Islet of Langerhans (tissue), 1 donor: Measurements from ENCODE around the gene HSF4.

ENCODE experiments used
- FAIRE-seq: peaks from one replicate; lab custom pipeline; 2011; peaks lifted over from hg19 to GRCh38; lab: Jason Lieb, UNC

HSF4 gene

GRCh38 chr16:67150047-67150832, 14.3 kb upstream of the HSF4 start:
- FAIRE-seq, result no peak

- no peak for FAIRE-seq
Measured at GRCh38 chr16:67150833-67151396, 13.6 kb upstream of the HSF4 start, which contains the start of gene B3GNT9. B3GNT9 (minus strand) TSS chr16:67150998; CDS start chr16:67150485, 513 bp downstream.

- no peak for FAIRE-seq
Measured at GRCh38 chr16:67151431-67152097, 13.0 kb upstream of the HSF4 start.

DNA sequence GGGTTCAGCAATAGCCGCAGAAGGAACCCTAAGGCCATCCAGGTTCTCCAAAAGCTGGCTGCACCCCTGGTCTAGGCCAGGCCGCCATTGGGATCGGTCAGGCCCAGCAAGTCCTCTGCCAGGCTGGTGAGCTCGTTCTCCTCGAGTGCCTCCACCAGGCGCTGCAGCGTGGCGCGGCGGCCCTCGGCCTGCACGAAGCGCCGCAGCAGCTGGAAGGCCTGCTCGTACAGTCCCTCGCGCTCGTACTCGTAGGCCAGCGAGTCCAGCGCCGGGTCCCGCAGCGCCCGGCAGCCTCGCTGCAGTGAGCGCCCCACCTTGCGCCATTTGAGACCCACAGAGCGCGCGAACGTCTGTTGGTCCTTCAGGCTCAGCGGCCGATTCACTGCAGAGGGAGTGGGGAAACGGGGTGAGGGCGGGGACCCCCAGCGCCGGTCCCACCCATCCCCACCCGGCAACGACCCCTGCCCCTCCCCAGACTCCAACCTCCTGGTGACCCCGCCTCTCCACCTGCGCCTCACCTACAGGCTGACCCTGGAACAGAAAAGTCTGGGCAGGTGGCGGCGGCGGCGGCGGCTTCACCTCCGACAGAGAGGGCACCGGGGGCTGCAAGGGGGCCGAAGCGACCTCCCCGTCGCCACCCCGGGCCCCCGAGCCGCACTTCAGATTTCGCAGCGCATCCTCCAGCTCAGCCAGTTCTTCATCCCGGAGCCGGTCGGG, 9.8 kb upstream of the HSF4 start:
- no peak for FAIRE-seq

- no peak for FAIRE-seq
Measured at GRCh38 chr16:67155295-67156142, 9.0 kb upstream of the HSF4 start.

DNA sequence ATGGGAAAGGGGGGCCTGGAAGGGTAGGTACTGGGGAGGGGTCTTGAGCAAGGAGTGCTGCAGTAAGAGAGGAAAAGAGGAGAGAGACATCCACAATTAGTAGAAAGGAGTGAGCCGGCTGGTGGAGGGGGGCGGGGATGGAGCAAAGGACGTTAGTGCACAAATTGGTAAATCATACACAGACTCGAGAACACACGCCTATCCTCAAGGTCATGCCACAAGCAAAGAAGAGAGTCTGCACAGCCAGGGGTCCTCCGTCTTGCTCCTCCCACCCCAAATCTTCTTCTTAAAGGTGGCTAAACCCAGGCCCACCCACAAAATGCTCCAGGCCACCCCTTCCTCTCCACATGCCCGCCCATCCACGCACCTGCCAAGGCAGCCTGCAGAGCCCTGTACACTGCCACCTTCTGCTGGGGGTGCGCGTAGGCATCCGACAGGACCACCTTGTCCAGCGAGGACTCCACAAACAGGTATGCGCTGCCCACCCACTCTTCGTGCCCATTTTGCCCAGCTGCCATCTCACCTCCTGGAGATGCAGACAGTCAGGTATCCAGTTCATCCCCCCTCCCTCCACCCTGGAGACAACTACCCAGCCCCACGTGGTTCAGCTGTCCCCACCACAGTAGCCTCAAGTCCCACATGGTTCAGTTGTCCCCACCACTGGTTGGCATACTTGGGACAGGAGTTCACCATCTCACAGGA, 8.3 kb upstream of the HSF4 start:
- FAIRE-seq, result no peak

DNA sequence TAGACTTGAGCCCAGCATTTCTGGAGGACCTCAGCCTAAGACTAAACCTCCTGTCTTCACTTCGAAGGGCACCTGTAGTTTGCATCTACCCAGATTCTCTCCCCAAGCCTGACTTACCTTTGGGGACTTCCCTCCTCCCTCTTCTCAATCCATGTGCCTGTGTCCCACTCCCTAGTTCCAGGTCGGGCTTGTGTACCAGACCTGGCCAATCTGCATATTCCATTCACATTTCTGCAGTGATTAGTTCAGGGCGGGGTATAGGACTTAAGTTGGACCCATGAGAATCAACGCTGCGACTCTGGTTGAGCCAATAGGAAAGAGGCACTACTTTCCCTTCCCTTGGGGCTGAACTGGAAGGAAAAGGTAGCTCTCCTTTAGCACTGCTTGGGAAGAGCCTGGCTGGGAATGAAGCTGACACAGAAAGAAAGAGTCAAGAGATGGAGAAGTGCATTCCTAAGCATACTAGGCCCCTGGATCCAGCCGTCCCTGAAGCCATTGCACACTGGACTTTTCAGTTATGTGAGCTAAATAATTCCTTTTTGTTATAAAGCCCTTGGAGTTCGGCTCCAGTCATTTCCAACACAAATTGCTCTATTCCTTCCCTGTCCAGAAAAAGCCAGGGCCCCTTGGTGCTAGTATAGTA, 7.3 kb upstream of the HSF4 start:
- FAIRE-seq, result no peak

DNA sequence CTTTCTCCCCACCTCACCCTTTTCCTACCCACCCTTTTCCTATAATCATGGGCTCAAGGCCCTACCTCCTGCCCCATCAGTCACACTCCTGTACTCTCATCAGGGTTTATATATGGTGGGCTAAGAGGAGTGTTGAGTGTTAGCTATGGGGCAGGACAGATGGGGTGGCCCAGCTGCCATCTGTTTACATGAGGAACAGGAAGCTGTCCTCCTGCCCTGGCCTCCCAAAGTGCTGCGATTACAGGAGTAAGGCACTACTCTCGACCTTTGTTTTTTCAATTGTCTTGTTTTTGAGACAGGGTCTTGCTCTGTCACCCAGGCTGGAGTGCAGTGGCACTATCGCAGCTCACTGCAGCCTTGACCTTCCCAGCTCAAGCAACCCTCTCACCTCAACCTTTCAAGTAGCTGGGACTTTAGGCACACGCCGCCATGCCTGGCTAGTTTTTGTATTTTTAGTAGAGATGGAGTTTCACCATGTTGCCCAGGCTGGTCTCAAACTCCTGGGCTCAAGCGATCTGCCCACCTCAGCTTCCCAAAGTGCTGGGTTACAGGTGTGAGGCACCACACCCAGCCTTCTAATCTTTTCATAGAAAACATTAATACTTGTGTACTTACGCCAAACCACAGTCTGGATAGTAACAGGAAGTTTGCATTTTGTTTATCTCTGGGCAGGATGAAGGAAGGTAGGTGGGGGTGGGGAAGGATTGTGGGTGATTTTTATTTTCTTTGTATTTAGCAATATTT, 6.5 kb upstream of the HSF4 start:
- no peak for FAIRE-seq

GRCh38 chr16:67158637-67159600, 5.6 kb upstream of the HSF4 start:
- no peak for FAIRE-seq

GRCh38 chr16:67161595-67162058, 2.9 kb upstream of the HSF4 start:
- FAIRE-seq, result no peak

DNA sequence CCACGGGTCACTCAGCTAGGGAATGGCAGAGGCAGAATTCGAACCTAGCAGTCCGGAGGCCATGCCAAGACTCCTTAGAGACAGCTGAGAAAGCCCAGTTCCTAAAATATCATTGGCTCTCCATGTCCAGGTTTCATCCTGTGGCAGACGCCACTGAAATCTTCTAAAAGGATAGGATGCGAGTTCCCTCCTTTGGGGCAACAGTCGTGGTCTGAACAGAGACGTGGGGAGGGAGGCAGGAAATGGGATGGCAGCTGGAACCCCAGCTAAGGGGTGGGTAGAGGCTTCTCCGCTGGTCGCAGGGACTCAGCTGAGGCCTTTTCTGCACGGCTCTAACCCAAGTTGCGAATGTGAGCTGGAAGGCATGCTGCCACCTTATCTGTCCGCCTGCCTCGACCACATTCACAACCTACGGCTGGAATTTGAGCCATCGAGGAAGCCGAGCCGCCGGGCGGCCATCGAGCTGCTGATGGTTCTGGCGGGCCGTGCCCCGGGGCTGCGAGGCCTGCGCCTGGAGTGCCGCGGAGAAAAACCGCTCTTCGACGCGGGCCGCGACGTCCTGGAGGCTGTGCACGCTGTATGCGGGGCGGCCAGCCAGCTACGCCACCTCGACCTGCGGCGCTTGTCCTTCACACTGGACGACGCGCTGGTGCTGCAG, 1.9 kb upstream of the HSF4 start:
- no peak for FAIRE-seq

- no peak for FAIRE-seq
Measured at GRCh38 chr16:67163164-67163998, 1.2 kb upstream of the HSF4 start.

DNA sequence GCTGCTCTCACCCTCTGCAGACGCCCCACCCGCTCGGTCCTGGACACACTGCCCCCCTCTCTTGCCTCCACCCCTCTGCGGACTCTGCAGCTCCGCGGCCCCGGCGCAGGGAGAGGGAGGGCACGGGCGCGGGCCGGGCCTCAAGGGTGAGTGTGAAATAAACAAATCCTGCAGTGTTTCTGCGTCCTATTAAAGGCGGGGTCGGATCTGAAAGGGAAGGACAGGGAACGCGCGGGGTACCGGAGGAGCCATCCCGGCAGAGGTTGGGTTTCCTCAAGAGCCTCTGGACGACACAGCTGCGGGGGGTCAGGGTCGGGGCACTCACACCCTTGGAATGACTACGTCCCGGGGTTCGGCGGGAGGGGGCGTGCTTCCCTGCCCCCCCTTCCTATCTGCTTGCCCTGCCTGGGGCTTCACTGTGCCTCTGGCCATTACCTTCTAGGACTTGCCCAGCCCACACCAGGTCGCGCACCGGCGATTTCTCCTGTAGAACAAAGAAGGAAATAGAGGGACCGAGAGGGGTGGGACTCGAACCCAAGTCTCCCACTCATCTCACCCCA, 466 bp upstream of the HSF4 start:
- no peak for FAIRE-seq

GRCh38 chr16:67165121-67166078, 855 bp downstream of the HSF4 start:
- no peak for FAIRE-seq

DNA sequence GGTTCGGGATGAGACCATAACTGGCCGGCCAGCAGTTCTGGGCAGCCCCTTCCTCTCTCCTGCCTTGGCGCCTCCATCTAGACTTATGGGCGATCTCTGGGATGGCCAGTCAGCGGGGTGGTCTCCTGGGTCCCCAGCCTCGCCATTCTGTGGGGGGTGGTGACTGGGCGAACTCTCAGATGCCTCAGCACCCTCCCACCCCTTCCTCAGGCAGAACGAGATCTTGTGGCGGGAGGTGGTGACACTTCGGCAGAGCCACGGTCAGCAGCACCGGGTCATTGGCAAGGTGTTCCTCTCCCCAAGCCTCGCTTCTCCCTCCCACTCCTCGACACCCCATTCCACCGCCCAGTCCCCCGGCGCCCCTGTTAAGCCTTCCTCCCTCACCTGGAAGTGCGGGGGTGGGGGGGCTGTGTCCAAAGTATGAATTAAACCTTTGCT, 1.6 kb downstream of the HSF4 start:
- no peak for FAIRE-seq
